ENCODE measurements around the gene STK11IP.

The STK11IP gene

GRCh38 chr2:219603771-219604170 lies 6.1 kb downstream of the STK11IP start:
- Histone ChIP-seq H3K36me3 (ENCODE audit: control insufficient read depth, insufficient read depth, low read length) (no peaks in the 10 kb centered on the region), H3K4me3 (ENCODE audit: low read length) (no peak overlapping the region)

GRCh38 chr2:219605607-219605954 lies 7.9 kb downstream of the STK11IP start:
- Histone ChIP-seq H4K8ac (ENCODE audit: low read depth, low read length) (no peak overlapping the region), H3K79me1 (ENCODE audit: low read length) (no peaks in the 10 kb centered on the region), H2BK5ac (ENCODE audit: low read length) (no peak overlapping the region), H3K4me1 (ENCODE audit: control insufficient read depth, low read depth, low read length) (no peaks in the 10 kb centered on the region), H3K56ac (ENCODE audit: low read length) (no peak overlapping the region), H3K4me3 (ENCODE audit: low read length) (no peak overlapping the region), H3K27ac (ENCODE audit: low read depth, low read length) (no peak overlapping the region), H3K79me2 (ENCODE audit: control insufficient read depth, insufficient read depth, low read length) (no peaks in the 10 kb centered on the region), H3K36me3 (ENCODE audit: control insufficient read depth, insufficient read depth, low read length) (no peaks in the 10 kb centered on the region), H3K27me3 (ENCODE audit: insufficient read depth, low read length, poor library complexity) (no peaks in the 10 kb centered on the region), H4K5ac (ENCODE audit: low read length) (no peak overlapping the region), H3K23ac (ENCODE audit: low read length) (no peak overlapping the region), H3K4ac (ENCODE audit: low read depth, low read length) (no peak overlapping the region), H2BK15ac (replicated peaks; ENCODE audit: low read depth) (no peak overlapping the region), H2BK120ac (ENCODE audit: low read depth, low read length) (no peak overlapping the region), H2AK5ac (ENCODE audit: low read length) (no peak overlapping the region), H3K4me2 (ENCODE audit: low read length) (no peak overlapping the region), H3K18ac (ENCODE audit: low read length) (no peak overlapping the region), H3K9ac (ENCODE audit: low read length) (no peak overlapping the region)
- no CpG with 5 or more reads among the region's 6 CpGs for WGBS (ENCODE audit: extremely low coverage, insufficient coverage, low lambda C conversion rate)
- DNase-seq, result no peak

More at GRCh38 chr2:219603771-219604170, 6.1 kb downstream of the STK11IP start:
- no peak overlapping the region for H2AK5ac ChIP-seq (ENCODE audit: low read length)
- H3K23ac ChIP-seq (ENCODE audit: low read length), result no peak overlapping the region
- H4K8ac ChIP-seq (ENCODE audit: low read depth, low read length), result no peak overlapping the region
- no peak overlapping the region for H4K5ac ChIP-seq (ENCODE audit: low read length)
- no peaks in the 10 kb centered on the region for H3K79me1 ChIP-seq (ENCODE audit: low read length)
- H3K4me2 ChIP-seq (ENCODE audit: low read length), result no peak overlapping the region
- H3K79me2 ChIP-seq (ENCODE audit: control insufficient read depth, insufficient read depth, low read length), result no peaks in the 10 kb centered on the region
- no peak overlapping the region for H3K27ac ChIP-seq (ENCODE audit: low read depth, low read length)
- H2BK5ac ChIP-seq (ENCODE audit: low read length), result no peak overlapping the region
- H2BK15ac ChIP-seq (replicated peaks; ENCODE audit: low read depth), result no peak overlapping the region
- H3K56ac ChIP-seq (ENCODE audit: low read length), result no peak overlapping the region
- H3K18ac ChIP-seq (ENCODE audit: low read length), result no peak overlapping the region
- no peak overlapping the region for H3K4ac ChIP-seq (ENCODE audit: low read depth, low read length)
- WGBS (ENCODE audit: extremely low coverage, insufficient coverage, low lambda C conversion rate), result no CpG with 5 or more reads among the region's 5 CpGs
- H3K27me3 ChIP-seq (ENCODE audit: insufficient read depth, low read length, poor library complexity), result no peaks in the 10 kb centered on the region
- DNase-seq, result no peak
- no peak overlapping the region for H2BK120ac ChIP-seq (ENCODE audit: low read depth, low read length)
- H3K9ac ChIP-seq (ENCODE audit: low read length), result no peak overlapping the region
- H3K4me1 ChIP-seq (ENCODE audit: control insufficient read depth, low read depth, low read length), result no peaks in the 10 kb centered on the region

- Histone ChIP-seq H4K5ac (ENCODE audit: low read length) (no peak overlapping the region), H3K9ac (ENCODE audit: low read length) (no peak overlapping the region), H3K4me1 (ENCODE audit: control insufficient read depth, low read depth, low read length) (no peaks in the 10 kb centered on the region), H2AK5ac (ENCODE audit: low read length) (no peak overlapping the region), H3K27ac (ENCODE audit: low read depth, low read length) (no peak overlapping the region), H2BK5ac (ENCODE audit: low read length) (no peak overlapping the region), H3K56ac (ENCODE audit: low read length) (no peak overlapping the region), H3K18ac (ENCODE audit: low read length) (no peak overlapping the region), H3K4ac (ENCODE audit: low read depth, low read length) (no peak overlapping the region), H2BK120ac (ENCODE audit: low read depth, low read length) (no peak overlapping the region), H4K8ac (ENCODE audit: low read depth, low read length) (no peak overlapping the region), H3K79me1 (ENCODE audit: low read length) (no peaks in the 10 kb centered on the region), H3K4me3 (ENCODE audit: low read length) (no peak overlapping the region), H3K23ac (ENCODE audit: low read length) (no peak overlapping the region), H3K27me3 (ENCODE audit: insufficient read depth, low read length, poor library complexity) (no peaks in the 10 kb centered on the region), H2BK15ac (replicated peaks; ENCODE audit: low read depth) (no peak overlapping the region), H3K79me2 (ENCODE audit: control insufficient read depth, insufficient read depth, low read length) (no peaks in the 10 kb centered on the region), H3K4me2 (ENCODE audit: low read length) (no peak overlapping the region), H3K36me3 (ENCODE audit: control insufficient read depth, insufficient read depth, low read length) (no peaks in the 10 kb centered on the region)
- WGBS (ENCODE audit: extremely low coverage, insufficient coverage, low lambda C conversion rate), result no CpG with 5 or more reads among the region's 15 CpGs
- no peak for DNase-seq
Measured at GRCh38 chr2:219607931-219608330, 10.3 kb downstream of the STK11IP start.

- no peaks in the 10 kb centered on the region for H3K79me2 ChIP-seq (ENCODE audit: control insufficient read depth, insufficient read depth, low read length)
- H3K56ac ChIP-seq (ENCODE audit: low read length), result no peak overlapping the region
- no peaks in the 10 kb centered on the region for H3K79me1 ChIP-seq (ENCODE audit: low read length)
- no peak overlapping the region for H4K8ac ChIP-seq (ENCODE audit: low read depth, low read length)
- no peak overlapping the region for H3K18ac ChIP-seq (ENCODE audit: low read length)
- H3K27me3 ChIP-seq (ENCODE audit: insufficient read depth, low read length, poor library complexity), result no peaks in the 10 kb centered on the region
- H3K9ac ChIP-seq (ENCODE audit: low read length), result no peak overlapping the region
- no peak overlapping the region for H3K23ac ChIP-seq (ENCODE audit: low read length)
- no peaks in the 10 kb centered on the region for H3K4me1 ChIP-seq (ENCODE audit: control insufficient read depth, low read depth, low read length)
- H2AK5ac ChIP-seq (ENCODE audit: low read length), result no peak overlapping the region
- H3K4me3 ChIP-seq (ENCODE audit: low read length), result no peak overlapping the region
- no peak for DNase-seq
- no peak overlapping the region for H2BK5ac ChIP-seq (ENCODE audit: low read length)
- H3K4ac ChIP-seq (ENCODE audit: low read depth, low read length), result no peak overlapping the region
- H3K27ac ChIP-seq (ENCODE audit: low read depth, low read length), result no peak overlapping the region
- no peak overlapping the region for H2BK120ac ChIP-seq (ENCODE audit: low read depth, low read length)
- no peaks in the 10 kb centered on the region for H3K36me3 ChIP-seq (ENCODE audit: control insufficient read depth, insufficient read depth, low read length)
- no peak overlapping the region for H3K4me2 ChIP-seq (ENCODE audit: low read length)
- no peak overlapping the region for H2BK15ac ChIP-seq (replicated peaks; ENCODE audit: low read depth)
- H4K5ac ChIP-seq (ENCODE audit: low read length), result no peak overlapping the region
- no CpG with 5 or more reads among the region's 15 CpGs for WGBS (ENCODE audit: extremely low coverage, insufficient coverage, low lambda C conversion rate)
Measured at GRCh38 chr2:219608399-219608964, 10.8 kb downstream of the STK11IP start.

- no peaks in the 10 kb centered on the region for H3K27me3 ChIP-seq (ENCODE audit: insufficient read depth, low read length, poor library complexity)
- H2BK5ac ChIP-seq (ENCODE audit: low read length), result no peak overlapping the region
- H3K56ac ChIP-seq (ENCODE audit: low read length), result no peak overlapping the region
- no peak overlapping the region for H2BK15ac ChIP-seq (replicated peaks; ENCODE audit: low read depth)
- WGBS (ENCODE audit: extremely low coverage, insufficient coverage, low lambda C conversion rate), result no CpG with 5 or more reads among the region's 13 CpGs
- no peak overlapping the region for H2AK5ac ChIP-seq (ENCODE audit: low read length)
- H3K27ac ChIP-seq (ENCODE audit: low read depth, low read length), result no peak overlapping the region
- no peak overlapping the region for H3K4me3 ChIP-seq (ENCODE audit: low read length)
- no peak overlapping the region for H4K8ac ChIP-seq (ENCODE audit: low read depth, low read length)
- H3K4me1 ChIP-seq (ENCODE audit: control insufficient read depth, low read depth, low read length), result no peaks in the 10 kb centered on the region
- H3K79me1 ChIP-seq (ENCODE audit: low read length), result no peaks in the 10 kb centered on the region
- DNase-seq, result no peak
- no peak overlapping the region for H2BK120ac ChIP-seq (ENCODE audit: low read depth, low read length)
- H3K18ac ChIP-seq (ENCODE audit: low read length), result no peak overlapping the region
- no peaks in the 10 kb centered on the region for H3K79me2 ChIP-seq (ENCODE audit: control insufficient read depth, insufficient read depth, low read length)
- H3K9ac ChIP-seq (ENCODE audit: low read length), result no peak overlapping the region
- H3K23ac ChIP-seq (ENCODE audit: low read length), result no peak overlapping the region
- no peak overlapping the region for H3K4me2 ChIP-seq (ENCODE audit: low read length)
- H4K5ac ChIP-seq (ENCODE audit: low read length), result no peak overlapping the region
- no peaks in the 10 kb centered on the region for H3K36me3 ChIP-seq (ENCODE audit: control insufficient read depth, insufficient read depth, low read length)
- no peak overlapping the region for H3K4ac ChIP-seq (ENCODE audit: low read depth, low read length)
Measured at GRCh38 chr2:219609149-219609750, 11.6 kb downstream of the STK11IP start.

- no peak overlapping the region for H4K5ac ChIP-seq (ENCODE audit: low read length)
- H3K23ac ChIP-seq (ENCODE audit: low read length), result no peak overlapping the region
- WGBS (ENCODE audit: extremely low coverage, insufficient coverage, low lambda C conversion rate), result no CpG with 5 or more reads among the region's 9 CpGs
- no peak overlapping the region for H3K56ac ChIP-seq (ENCODE audit: low read length)
- no peaks in the 10 kb centered on the region for H3K27me3 ChIP-seq (ENCODE audit: insufficient read depth, low read length, poor library complexity)
- no peak overlapping the region for H3K4me3 ChIP-seq (ENCODE audit: low read length)
- H3K4me1 ChIP-seq (ENCODE audit: control insufficient read depth, low read depth, low read length), result no peaks in the 10 kb centered on the region
- H2BK5ac ChIP-seq (ENCODE audit: low read length), result no peak overlapping the region
- H3K18ac ChIP-seq (ENCODE audit: low read length), result no peak overlapping the region
- no peak overlapping the region for H3K4me2 ChIP-seq (ENCODE audit: low read length)
- no peak overlapping the region for H4K8ac ChIP-seq (ENCODE audit: low read depth, low read length)
- no peak overlapping the region for H3K4ac ChIP-seq (ENCODE audit: low read depth, low read length)
- no peaks in the 10 kb centered on the region for H3K79me2 ChIP-seq (ENCODE audit: control insufficient read depth, insufficient read depth, low read length)
- no peak for DNase-seq
- H2AK5ac ChIP-seq (ENCODE audit: low read length), result no peak overlapping the region
- H2BK120ac ChIP-seq (ENCODE audit: low read depth, low read length), result no peak overlapping the region
- H3K9ac ChIP-seq (ENCODE audit: low read length), result no peak overlapping the region
- no peaks in the 10 kb centered on the region for H3K79me1 ChIP-seq (ENCODE audit: low read length)
- no peaks in the 10 kb centered on the region for H3K36me3 ChIP-seq (ENCODE audit: control insufficient read depth, insufficient read depth, low read length)
- no peak overlapping the region for H2BK15ac ChIP-seq (replicated peaks; ENCODE audit: low read depth)
- H3K27ac ChIP-seq (ENCODE audit: low read depth, low read length), result no peak overlapping the region
Measured at GRCh38 chr2:219611306-219611705, 13.6 kb downstream of the STK11IP start.
